ENCODE data around the gene ABLIM2. TPM values are rescaled to one million over a fixed set of nuclear protein-coding genes. Genes with fewer than 3 reads are reported as not detected.
A peak's percentile ranks its signal among the peaks of the same experiment; 100 is the strongest.

ABLIM2 gene
- polyA plus RNA-seq, 3 donors: 0.21 TPM; not detected in 2

GRCh38 chr4:8119877-8120276, 38.7 kb downstream of the ABLIM2 start:
- H3K4me1 ChIP-seq (ENCODE audit: control insufficient read depth in 1 of 2, insufficient read depth in 2 of 2, low read length in 2 of 2): no peaks in the 10 kb centered on the region
- no peak overlapping the region for H3K4me2 ChIP-seq (replicated peaks; ENCODE audit: extremely low read depth, low read length, poor library complexity, severe bottlenecking)
- H3K9ac ChIP-seq (ENCODE audit: insufficient read depth, low read length, poor library complexity, severe bottlenecking): no peak overlapping the region
- WGBS (ENCODE audit: insufficient coverage): 72% methylated on average over 18 of the region's 18 CpGs
- H3K36me3 ChIP-seq (replicated peaks in 1 of 2; ENCODE audit: control insufficient read depth in 1 of 2, insufficient read depth in 2 of 2, low read length in 2 of 2): no peaks in the 10 kb centered on the region
- no peaks in the 10 kb centered on the region for H3K27me3 ChIP-seq (ENCODE audit: control insufficient read depth in 2 of 2, insufficient read depth in 2 of 2, low read length in 2 of 2)
- Mint-ChIP-seq H3K4me1 (peaks cover 4% of the 10 kb centered on the region), H3K9me3 (peaks cover 5 to 8% (median 6%) of the 10 kb centered on the region in 7 donors), H3K4me3 (no peak overlapping the region), H3K27me3 (ENCODE audit: low read depth in 3 of 3) (peaks cover 1 to 11% (median 10%) of the 10 kb centered on the region in 3 donors), H3K27ac (no peak overlapping the region), H3K36me3 (no peaks in the 10 kb centered on the region)
- H3K9me3 ChIP-seq (replicated peaks in 1 of 2; ENCODE audit: control insufficient read depth in 1 of 2, insufficient read depth in 1 of 2, low read length in 2 of 2): peaks cover 0 to 6% of the 10 kb centered on the region in 2 donors
- no peak overlapping the region for H3K27ac ChIP-seq (ENCODE audit: low read depth in 1 of 2, low read length in 2 of 2)
- no peak overlapping the region for H2AFZ ChIP-seq (ENCODE audit: insufficient read depth, low read depth, low read length, poor library complexity, severe bottlenecking)
- no peaks in the 10 kb centered on the region for H4K20me1 ChIP-seq (ENCODE audit: insufficient read depth, low read length)
- no peak for TF ChIP-seq CTCF (IDR thresholded peaks at IDR 0.05)
- intact Hi-C loops (cut with micrococcal nuclease): no loop called here
- no peaks in the 10 kb centered on the region for H3K79me2 ChIP-seq (ENCODE audit: insufficient read depth, low read length)
- H3K4me3 ChIP-seq (replicated peaks in 1 of 3; ENCODE audit: low read depth in 2 of 3, low read length in 3 of 3): no peak overlapping the region
- no peak for DNase-seq

GRCh38 chr4:8118531-8118930, 40.1 kb downstream of the ABLIM2 start:
- no peak for TF ChIP-seq CTCF (IDR thresholded peaks at IDR 0.05)
- Histone ChIP-seq H3K4me3 (replicated peaks in 1 of 3; ENCODE audit: low read depth in 2 of 3, low read length in 3 of 3) (no peak overlapping the region), H3K27me3 (ENCODE audit: control insufficient read depth in 2 of 2, insufficient read depth in 2 of 2, low read length in 2 of 2) (no peaks in the 10 kb centered on the region), H3K79me2 (ENCODE audit: insufficient read depth, low read length) (no peaks in the 10 kb centered on the region), H3K4me1 (ENCODE audit: control insufficient read depth in 1 of 2, insufficient read depth in 2 of 2, low read length in 2 of 2) (no peaks in the 10 kb centered on the region), H3K36me3 (replicated peaks in 1 of 2; ENCODE audit: control insufficient read depth in 1 of 2, insufficient read depth in 2 of 2, low read length in 2 of 2) (no peaks in the 10 kb centered on the region), H3K27ac (ENCODE audit: low read depth in 1 of 2, low read length in 2 of 2) (no peak overlapping the region), H3K4me2 (replicated peaks; ENCODE audit: extremely low read depth, low read length, poor library complexity, severe bottlenecking) (no peak overlapping the region), H4K20me1 (ENCODE audit: insufficient read depth, low read length) (no peaks in the 10 kb centered on the region), H3K9me3 (replicated peaks in 1 of 2; ENCODE audit: control insufficient read depth in 1 of 2, insufficient read depth in 1 of 2, low read length in 2 of 2) (peaks cover 0 to 6% of the 10 kb centered on the region in 2 donors), H2AFZ (ENCODE audit: insufficient read depth, low read depth, low read length, poor library complexity, severe bottlenecking) (no peak overlapping the region), H3K9ac (ENCODE audit: insufficient read depth, low read length, poor library complexity, severe bottlenecking) (no peak overlapping the region)
- Mint-ChIP-seq H3K27me3 (ENCODE audit: low read depth in 3 of 3) (peaks cover 0 to 16% (median 13%) of the 10 kb centered on the region in 3 donors), H3K36me3 (no peaks in the 10 kb centered on the region), H3K4me3 (no peak overlapping the region), H3K9me3 (peaks cover 5 to 8% (median 6%) of the 10 kb centered on the region in 7 donors), H3K27ac (peak overlapping the region in 2 of 7 donors; percentile 24 to 42), H3K4me1 (peaks cover 4% of the 10 kb centered on the region)
- no peak for DNase-seq
- intact Hi-C loops (cut with micrococcal nuclease): no loop called here
- 96% methylated on average over 6 of the region's 6 CpGs for WGBS (ENCODE audit: insufficient coverage)
